Measurements from ENCODE around the gene CDX1.

DNA sequence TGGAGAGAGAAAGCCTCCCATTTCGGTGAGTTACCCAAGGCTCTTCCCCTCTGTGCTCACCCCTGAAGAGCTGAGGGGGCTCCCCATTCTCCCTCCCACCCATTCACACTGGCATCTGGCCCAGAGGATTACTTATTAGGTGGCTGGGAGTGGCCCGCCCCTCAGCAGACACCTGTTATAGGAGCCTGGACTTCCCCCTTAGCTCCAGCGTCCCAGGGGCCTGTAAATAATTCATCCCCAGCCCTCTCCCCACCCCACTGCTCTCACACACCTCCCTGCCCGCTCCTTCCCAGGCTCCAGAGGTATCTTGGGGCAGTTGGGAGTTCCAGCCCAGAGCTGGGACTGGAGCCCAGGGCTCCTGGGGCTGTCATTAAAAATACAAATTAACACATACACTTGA lies 11.7 kb downstream of the CDX1 start:
- TF ChIP-seq, protein P1, sequence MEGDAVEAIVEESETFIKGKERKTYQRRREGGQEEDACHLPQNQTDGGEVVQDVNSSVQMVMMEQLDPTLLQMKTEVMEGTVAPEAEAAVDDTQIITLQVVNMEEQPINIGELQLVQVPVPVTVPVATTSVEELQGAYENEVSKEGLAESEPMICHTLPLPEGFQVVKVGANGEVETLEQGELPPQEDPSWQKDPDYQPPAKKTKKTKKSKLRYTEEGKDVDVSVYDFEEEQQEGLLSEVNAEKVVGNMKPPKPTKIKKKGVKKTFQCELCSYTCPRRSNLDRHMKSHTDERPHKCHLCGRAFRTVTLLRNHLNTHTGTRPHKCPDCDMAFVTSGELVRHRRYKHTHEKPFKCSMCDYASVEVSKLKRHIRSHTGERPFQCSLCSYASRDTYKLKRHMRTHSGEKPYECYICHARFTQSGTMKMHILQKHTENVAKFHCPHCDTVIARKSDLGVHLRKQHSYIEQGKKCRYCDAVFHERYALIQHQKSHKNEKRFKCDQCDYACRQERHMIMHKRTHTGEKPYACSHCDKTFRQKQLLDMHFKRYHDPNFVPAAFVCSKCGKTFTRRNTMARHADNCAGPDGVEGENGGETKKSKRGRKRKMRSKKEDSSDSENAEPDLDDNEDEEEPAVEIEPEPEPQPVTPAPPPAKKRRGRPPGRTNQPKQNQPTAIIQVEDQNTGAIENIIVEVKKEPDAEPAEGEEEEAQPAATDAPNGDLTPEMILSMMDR (IDR thresholded peaks at IDR 0.05; ENCODE audit: poor library complexity), result no peak
- no peak for TF ChIP-seq EZH2phosphoT487 (IDR thresholded peaks at IDR 0.05; ENCODE audit: low read depth, severe bottlenecking, unreplicated experiment)

Measured in hepatocyte (in vitro differentiated cells).